Measurements from ENCODE around the gene PRDM15. TPM values are rescaled to one million over a fixed set of nuclear protein-coding genes. Genes with fewer than 3 reads are reported as not detected.

PRDM15 gene
- total and polyA plus RNA-seq, 2 experiments from 2014 or later = 2.3 to 6.4 TPM

GRCh38 chr21:41821081-41821755 is 57.9 kb downstream of the PRDM15 start:
- no peaks in the 10 kb centered on the region for H3K36me3 ChIP-seq
- H3K4me1 ChIP-seq (ENCODE audit: low read depth) = no peaks in the 10 kb centered on the region
- H3K27ac ChIP-seq = no peak overlapping the region
- H3K9me3 ChIP-seq (ENCODE audit: low read depth) = no peaks in the 10 kb centered on the region
- no peak overlapping the region for H3K4me3 ChIP-seq
- no peaks in the 10 kb centered on the region for H3K27me3 ChIP-seq
- TF ChIP-seq CTCF (IDR thresholded peaks at IDR 0.05; ENCODE audit: low read depth, low read length) = no peak
- DNase-seq (ENCODE audit: low read depth in 1 of 2, low spot score in 1 of 2) = no peak

- Histone ChIP-seq H3K27ac (no peak overlapping the region), H3K9me3 (ENCODE audit: low read depth) (no peaks in the 10 kb centered on the region), H3K27me3 (no peaks in the 10 kb centered on the region), H3K36me3 (no peaks in the 10 kb centered on the region), H3K4me1 (ENCODE audit: low read depth) (no peaks in the 10 kb centered on the region), H3K4me3 (no peak overlapping the region)
- DNase-seq (ENCODE audit: low read depth in 1 of 2, low spot score in 1 of 2) = no peak
- TF ChIP-seq CTCF (IDR thresholded peaks at IDR 0.05; ENCODE audit: low read depth, low read length) = no peak
Measured at GRCh38 chr21:41820384-41821080, 58.6 kb downstream of the PRDM15 start.

GRCh38 chr21:41819856-41820281 is 59.3 kb downstream of the PRDM15 start:
- DNase-seq (ENCODE audit: low read depth in 1 of 2, low spot score in 1 of 2) = no peak
- Histone ChIP-seq H3K4me3 (no peak overlapping the region), H3K27ac (no peak overlapping the region), H3K4me1 (ENCODE audit: low read depth) (no peaks in the 10 kb centered on the region), H3K36me3 (no peaks in the 10 kb centered on the region), H3K27me3 (no peaks in the 10 kb centered on the region), H3K9me3 (ENCODE audit: low read depth) (no peaks in the 10 kb centered on the region)
- no peak for TF ChIP-seq CTCF (IDR thresholded peaks at IDR 0.05; ENCODE audit: low read depth, low read length)

GRCh38 chr21:41819236-41819855 is 59.8 kb downstream of the PRDM15 start:
- no peaks in the 10 kb centered on the region for H3K4me1 ChIP-seq (ENCODE audit: low read depth)
- TF ChIP-seq CTCF (IDR thresholded peaks at IDR 0.05; ENCODE audit: low read depth, low read length) = no peak
- no peaks in the 10 kb centered on the region for H3K36me3 ChIP-seq
- H3K4me3 ChIP-seq = no peak overlapping the region
- no peak overlapping the region for H3K27ac ChIP-seq
- no peak for DNase-seq (ENCODE audit: low read depth in 1 of 2, low spot score in 1 of 2)
- H3K9me3 ChIP-seq (ENCODE audit: low read depth) = no peaks in the 10 kb centered on the region
- H3K27me3 ChIP-seq = no peaks in the 10 kb centered on the region

GRCh38 chr21:41817877-41818855 is 61.0 kb downstream of the PRDM15 start:
- no peaks in the 10 kb centered on the region for H3K4me1 ChIP-seq (ENCODE audit: low read depth)
- no peak overlapping the region for H3K4me3 ChIP-seq
- TF ChIP-seq CTCF (IDR thresholded peaks at IDR 0.05; ENCODE audit: low read depth, low read length) = no peak
- DNase-seq (ENCODE audit: low read depth in 1 of 2, low spot score in 1 of 2) = no peak
- H3K9me3 ChIP-seq (ENCODE audit: low read depth) = no peaks in the 10 kb centered on the region
- no peaks in the 10 kb centered on the region for H3K27me3 ChIP-seq
- no peaks in the 10 kb centered on the region for H3K36me3 ChIP-seq
- no peak overlapping the region for H3K27ac ChIP-seq

Measured in cardiac muscle cell (in vitro differentiated cells and primary cell).